Measurements from ENCODE around the gene EPHB1.

EPHB1 gene

GRCh38 chr3:135147657-135148056 lies 352.6 kb downstream of the EPHB1 start:
- in situ Hi-C loops (cut with MboI; ENCODE audit: low sequenced_read_pairs) = no loop called here

GRCh38 chr3:135148398-135149020 lies 353.4 kb downstream of the EPHB1 start:
- in situ Hi-C loops (cut with MboI; ENCODE audit: low sequenced_read_pairs) = no loop called here

- in situ Hi-C loops (cut with MboI; ENCODE audit: low sequenced_read_pairs) = no loop called here
These were observed 354.9 kb downstream of the EPHB1 start for GRCh38 chr3:135149707-135150681.

GRCh38 chr3:135154186-135154585 lies 359.1 kb downstream of the EPHB1 start:
- in situ Hi-C loops (cut with MboI; ENCODE audit: low sequenced_read_pairs) = no loop called here

- in situ Hi-C loops (cut with MboI; ENCODE audit: low sequenced_read_pairs) = no loop called here
These were observed 360.2 kb downstream of the EPHB1 start for GRCh38 chr3:135155228-135155627.

- in situ Hi-C loops (cut with MboI; ENCODE audit: low sequenced_read_pairs) = no loop called here
These were observed 360.7 kb downstream of the EPHB1 start for GRCh38 chr3:135155791-135156190.

GRCh38 chr3:135157045-135157740 lies 362.1 kb downstream of the EPHB1 start:
- in situ Hi-C loops (cut with MboI; ENCODE audit: low sequenced_read_pairs) = no loop called here

- in situ Hi-C loops (cut with MboI; ENCODE audit: low sequenced_read_pairs) = no loop called here
These were observed 363.5 kb downstream of the EPHB1 start for GRCh38 chr3:135158520-135158919.

GRCh38 chr3:135159681-135160247 lies 364.7 kb downstream of the EPHB1 start:
- in situ Hi-C loops (cut with MboI; ENCODE audit: low sequenced_read_pairs) = no loop called here

- in situ Hi-C loops (cut with MboI; ENCODE audit: low sequenced_read_pairs) = no loop called here
These were observed 366.4 kb downstream of the EPHB1 start for GRCh38 chr3:135161425-135161824.

- in situ Hi-C loops (cut with MboI; ENCODE audit: low sequenced_read_pairs) = no loop called here
These were observed 368.6 kb downstream of the EPHB1 start for GRCh38 chr3:135163701-135164100.

- in situ Hi-C loops (cut with MboI; ENCODE audit: low sequenced_read_pairs) = no loop called here
These were observed 370.2 kb downstream of the EPHB1 start for GRCh38 chr3:135165260-135165659.

- in situ Hi-C loops (cut with MboI; ENCODE audit: low sequenced_read_pairs) = no loop called here
These were observed 371.3 kb downstream of the EPHB1 start for GRCh38 chr3:135166266-135166825.

GRCh38 chr3:135168822-135169221 lies 373.8 kb downstream of the EPHB1 start:
- in situ Hi-C loops (cut with MboI; ENCODE audit: low sequenced_read_pairs) = no loop called here

GRCh38 chr3:135169651-135170050 lies 374.6 kb downstream of the EPHB1 start:
- in situ Hi-C loops (cut with MboI; ENCODE audit: low sequenced_read_pairs) = no loop called here

- in situ Hi-C loops (cut with MboI; ENCODE audit: low sequenced_read_pairs) = no loop called here
These were observed 375.7 kb downstream of the EPHB1 start for GRCh38 chr3:135170732-135171131.

- in situ Hi-C loops (cut with MboI; ENCODE audit: low sequenced_read_pairs) = no loop called here
These were observed 377.3 kb downstream of the EPHB1 start for GRCh38 chr3:135172191-135172869.

- in situ Hi-C loops (cut with MboI; ENCODE audit: low sequenced_read_pairs) = no loop called here
These were observed 380.7 kb downstream of the EPHB1 start for GRCh38 chr3:135175728-135176277.

- in situ Hi-C loops (cut with MboI; ENCODE audit: low sequenced_read_pairs) = no loop called here
These were observed 381.8 kb downstream of the EPHB1 start for GRCh38 chr3:135176881-135177280.

GRCh38 chr3:135178566-135178965 lies 383.5 kb downstream of the EPHB1 start:
- in situ Hi-C loops (cut with MboI; ENCODE audit: low sequenced_read_pairs) = no loop called here
